ENCODE data around the gene PAGR1. TPM values are rescaled to one million over a fixed set of nuclear protein-coding genes. Genes with fewer than 3 reads are reported as not detected.

The PAGR1 gene
- total and polyA plus RNA-seq, 2 of the 13 experiments (the other 11 are each of a cell fraction or from before 2014, with no cell fraction given), result 9.8 to 66.4 TPM

- TF ChIP-seq ZIK1 (CRISPR knock-in tag; IDR thresholded peaks at IDR 0.05; ENCODE audit: borderline replicate concordance, low read depth), result no peak
- TF ChIP-seq ZUFSP (CRISPR knock-in tag; IDR thresholded peaks at IDR 0.05; ENCODE audit: borderline replicate concordance), result no peak
- TF ChIP-seq ZNF614 (CRISPR knock-in tag; IDR thresholded peaks at IDR 0.05; ENCODE audit: borderline replicate concordance), result peak; percentile 35; the same call in 1 of the 2 replicates
- TF ChIP-seq HNRNPL (IDR thresholded peaks at IDR 0.05; ENCODE audit: low read depth, low read length), result 0 out of 2 replicates have a peak, but pooled peaks have one; percentile 41
- no peak for TF ChIP-seq SYNCRIP (IDR thresholded peaks at IDR 0.05; ENCODE audit: insufficient read depth, low read depth, low read length)
- no peak for TF ChIP-seq ONECUT2 (CRISPR knock-in tag; IDR thresholded peaks at IDR 0.05)
- TF ChIP-seq NFKBIZ (CRISPR knock-in tag; IDR thresholded peaks at IDR 0.05), result 0 out of 2 replicates have a peak, but pooled peaks have one; percentile 30
- peak; percentile 67; the same call in 1 of the 2 replicates for TF ChIP-seq KDM5B (CRISPR knock-in tag; IDR thresholded peaks at IDR 0.05; ENCODE audit: borderline replicate concordance)
- peak; percentile 78; the same call in 1 of the 2 replicates for TF ChIP-seq GLI4 (CRISPR knock-in tag; IDR thresholded peaks at IDR 0.05; ENCODE audit: borderline replicate concordance)
- TF ChIP-seq AGO2 (optimal IDR thresholded peaks at IDR 0.05; ENCODE audit: low read depth, low read length), result no peak
- no peak for TF ChIP-seq NFIB (CRISPR knock-in tag; IDR thresholded peaks at IDR 0.05; ENCODE audit: borderline replicate concordance)
- no peak for TF ChIP-seq ZBTB2 (CRISPR knock-in tag; IDR thresholded peaks at IDR 0.05; ENCODE audit: low read depth)
- no peak for TF ChIP-seq U2AF2 (IDR thresholded peaks at IDR 0.05; ENCODE audit: low read depth, low read length)
- TF ChIP-seq POGZ (CRISPR knock-in tag; IDR thresholded peaks at IDR 0.05), result peak; percentile 75
- peak; percentile 86 for TF ChIP-seq ZNF792 (CRISPR knock-in tag; IDR thresholded peaks at IDR 0.05)
- TF ChIP-seq, protein P1, sequence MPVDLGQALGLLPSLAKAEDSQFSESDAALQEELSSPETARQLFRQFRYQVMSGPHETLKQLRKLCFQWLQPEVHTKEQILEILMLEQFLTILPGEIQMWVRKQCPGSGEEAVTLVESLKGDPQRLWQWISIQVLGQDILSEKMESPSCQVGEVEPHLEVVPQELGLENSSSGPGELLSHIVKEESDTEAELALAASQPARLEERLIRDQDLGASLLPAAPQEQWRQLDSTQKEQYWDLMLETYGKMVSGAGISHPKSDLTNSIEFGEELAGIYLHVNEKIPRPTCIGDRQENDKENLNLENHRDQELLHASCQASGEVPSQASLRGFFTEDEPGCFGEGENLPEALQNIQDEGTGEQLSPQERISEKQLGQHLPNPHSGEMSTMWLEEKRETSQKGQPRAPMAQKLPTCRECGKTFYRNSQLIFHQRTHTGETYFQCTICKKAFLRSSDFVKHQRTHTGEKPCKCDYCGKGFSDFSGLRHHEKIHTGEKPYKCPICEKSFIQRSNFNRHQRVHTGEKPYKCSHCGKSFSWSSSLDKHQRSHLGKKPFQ (CRISPR knock-in tag; IDR thresholded peaks at IDR 0.05; ENCODE audit: insufficient replicate concordance), result no peak
- no peak for TF ChIP-seq SNRNP70 (IDR thresholded peaks at IDR 0.05; ENCODE audit: low read depth, low read length)
- 0 out of 2 replicates have a peak, but pooled peaks have one; percentile 53 for TF ChIP-seq GPN1 (CRISPR knock-in tag; IDR thresholded peaks at IDR 0.05; ENCODE audit: borderline replicate concordance)
- TF ChIP-seq ZNF616 (CRISPR knock-in tag; IDR thresholded peaks at IDR 0.05; ENCODE audit: low read depth), result 0 out of 2 replicates have a peak, but pooled peaks have one; percentile 58
- no peak for TF ChIP-seq ZNF251 (CRISPR knock-in tag; IDR thresholded peaks at IDR 0.05)
- 0 out of 2 replicates have a peak, but pooled peaks have one; percentile 38 for TF ChIP-seq KDM6A (CRISPR knock-in tag; IDR thresholded peaks at IDR 0.05; ENCODE audit: low read depth)
- TF ChIP-seq FOXA1 (IDR thresholded peaks at IDR 0.05), result no peak
- peak; percentile 38; the same call in 1 of the 2 replicates for TF ChIP-seq FOXA1 (CRISPR knock-in tag; IDR thresholded peaks at IDR 0.05)
- no peak for TF ChIP-seq ATM (IDR thresholded peaks at IDR 0.05; ENCODE audit: borderline replicate concordance)
- TF ChIP-seq ZNF749 (CRISPR knock-in tag; IDR thresholded peaks at IDR 0.05; ENCODE audit: borderline replicate concordance), result no peak
- TF ChIP-seq ZNF615 (CRISPR knock-in tag; IDR thresholded peaks at IDR 0.05; ENCODE audit: borderline replicate concordance), result no peak
Observed at GRCh38 chr16:29784901-29785500, 31.0 kb upstream of the PAGR1 start (continued).

Measured in HepG2 (cell line).